Ureter (tissue), 1 donor: ENCODE data around the gene TAS1R1. TPM values are rescaled to one million over a fixed set of nuclear protein-coding genes. Genes with fewer than 3 reads are reported as not detected.
"Not testable (repeated sequence)": the region's sequence is repeated elsewhere in the genome, so short reads cannot be mapped to it uniquely, and the experiment has no call there.

Source experiments
- DNase-seq: peaks from one replicate; pipeline ENCODE4 v3.0.0-alpha.2; 2020; ENCODE audit warnings: low spot score
- total RNA-seq: library from RNA; stranded (reverse); gene quantifications from one replicate; pipeline ENCODE4 v1.2.4, GENCODE V29; 2023
- donor health status: DM: yes; HTN: yes; CAD: no.

TAS1R1 gene
- total RNA-seq, 1 donor from 2014 or later = not detected

DNA sequence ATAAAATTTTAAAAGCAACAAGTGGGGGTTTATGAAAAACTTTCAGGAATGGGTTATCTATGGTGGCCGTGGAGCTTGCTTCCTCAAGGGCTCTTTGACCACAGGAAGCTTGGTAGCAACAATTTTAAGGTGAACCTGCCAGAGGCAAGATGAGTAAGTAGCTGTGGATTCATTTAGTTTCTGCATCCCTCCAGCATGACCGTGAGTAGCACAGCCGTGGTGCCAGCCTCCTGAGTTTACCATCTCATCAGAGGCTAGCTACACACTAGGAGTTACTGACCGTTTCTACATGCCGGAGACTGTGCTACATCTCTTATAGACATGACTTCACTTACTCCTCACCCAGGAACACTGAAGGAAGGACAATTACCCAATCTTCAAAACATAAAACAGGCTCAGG, 33.6 kb upstream of the TAS1R1 start:
- DNase-seq = no peak

DNA sequence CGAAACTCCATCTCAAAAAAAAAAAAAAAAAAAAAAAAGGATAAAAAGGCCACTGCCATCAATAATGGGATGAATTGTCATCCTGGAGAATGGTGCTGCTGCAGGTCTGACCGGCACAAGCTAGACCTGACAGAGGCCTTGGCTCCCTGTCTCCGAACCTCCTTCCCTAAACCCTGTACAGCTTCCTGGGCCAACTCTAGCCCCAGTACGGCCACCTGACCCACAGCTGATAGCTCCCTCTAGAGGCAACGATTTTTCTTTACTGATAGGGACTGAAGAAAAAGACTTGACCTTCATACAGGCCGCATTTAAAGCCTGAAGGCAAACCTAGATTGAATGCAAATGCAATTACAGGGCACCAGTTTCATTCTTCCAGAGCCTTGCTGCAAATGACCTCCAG, 31.5 kb upstream of the TAS1R1 start:
- DNase-seq = no peak

DNA sequence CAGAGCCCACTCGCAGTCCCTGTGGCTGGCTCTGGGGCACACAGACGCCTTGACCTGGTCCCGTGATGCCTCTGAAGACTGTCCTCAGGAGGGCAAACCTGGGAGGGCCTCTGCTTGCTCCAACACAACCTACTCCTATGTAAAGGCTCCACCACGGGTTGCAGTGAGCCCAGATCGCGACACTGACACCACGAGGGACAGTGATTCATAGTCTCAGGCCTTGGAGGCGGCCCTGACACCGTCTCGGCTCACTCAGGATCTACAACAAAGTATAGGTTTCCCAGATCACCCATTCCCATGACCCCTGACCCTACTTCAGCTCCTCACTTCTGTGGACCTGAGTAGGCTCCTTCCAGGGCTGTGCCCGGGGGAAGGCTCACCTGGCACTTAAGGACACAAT, 28.8 kb upstream of the TAS1R1 start:
- DNase-seq = no peak

DNA sequence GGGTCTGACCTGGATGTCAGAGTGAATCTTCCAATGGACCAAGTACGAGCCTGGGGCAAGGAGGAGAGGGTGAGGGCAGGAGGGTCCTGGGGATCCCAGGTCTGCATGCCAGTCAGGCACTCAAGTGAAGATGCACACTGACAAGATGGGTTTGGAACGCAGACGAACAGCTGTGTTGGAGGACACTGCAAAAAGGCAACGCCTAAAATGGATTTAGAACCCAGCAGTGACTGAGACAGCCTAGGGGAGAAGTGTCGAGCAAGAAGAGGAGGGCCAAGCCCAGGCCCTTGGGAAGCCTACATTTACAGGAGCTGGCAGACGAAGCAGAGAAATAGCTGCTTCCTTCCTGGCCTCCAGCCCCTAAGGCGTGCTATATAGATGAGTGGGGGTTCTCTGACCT, 26.6 kb upstream of the TAS1R1 start:
- no peak for DNase-seq

DNA sequence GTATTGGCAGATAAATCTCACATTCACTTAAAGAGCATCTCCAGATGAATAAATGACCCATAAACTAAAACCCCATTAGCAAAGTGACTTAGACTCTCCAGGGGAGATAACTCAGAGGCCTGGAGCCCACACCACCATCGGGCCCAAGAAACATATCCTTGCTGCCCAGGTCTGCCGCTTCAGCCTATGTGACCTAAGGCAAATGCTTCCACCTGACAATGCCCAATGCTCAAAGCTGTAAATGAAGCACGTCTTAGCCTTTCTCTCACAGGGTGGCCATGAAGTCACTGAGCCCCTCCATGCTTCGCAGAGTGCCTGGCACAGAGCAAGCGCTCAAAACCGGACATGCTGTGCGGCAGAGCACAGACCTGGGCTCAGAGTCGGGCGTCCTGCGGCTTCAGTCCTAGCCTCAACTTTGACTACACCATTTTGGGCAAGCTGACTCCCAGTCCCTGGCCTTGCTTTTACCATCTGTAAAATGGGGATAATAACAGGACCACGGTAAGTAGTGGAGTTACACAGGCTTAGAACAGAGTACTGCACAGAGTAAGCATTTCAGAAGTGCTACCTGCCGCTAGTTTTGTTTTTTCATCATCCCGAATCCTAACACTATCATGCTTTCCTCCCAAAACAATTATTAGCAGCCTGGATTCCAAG, 24.5 kb upstream of the TAS1R1 start:
- DNase-seq = no peak

DNA sequence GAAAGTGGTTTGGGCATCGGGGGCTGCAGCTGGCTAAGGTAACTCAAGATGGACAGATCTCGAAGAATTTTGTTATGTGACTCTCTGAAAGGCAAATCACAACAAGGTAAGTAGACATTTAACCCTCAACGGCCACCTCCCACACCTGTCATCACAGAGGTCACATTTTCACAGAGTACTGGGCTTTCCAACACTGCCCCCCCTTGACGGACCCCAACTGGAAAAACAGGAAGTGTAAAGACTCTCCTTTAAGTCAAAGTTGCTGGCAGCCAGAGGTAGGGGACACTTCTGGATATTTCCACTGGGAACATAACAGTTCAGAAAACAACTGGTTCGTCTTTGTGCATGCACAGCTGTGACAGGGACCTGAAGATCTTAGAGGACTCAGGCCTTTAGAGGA, 23.1 kb upstream of the TAS1R1 start:
- DNase-seq = no peak

DNA sequence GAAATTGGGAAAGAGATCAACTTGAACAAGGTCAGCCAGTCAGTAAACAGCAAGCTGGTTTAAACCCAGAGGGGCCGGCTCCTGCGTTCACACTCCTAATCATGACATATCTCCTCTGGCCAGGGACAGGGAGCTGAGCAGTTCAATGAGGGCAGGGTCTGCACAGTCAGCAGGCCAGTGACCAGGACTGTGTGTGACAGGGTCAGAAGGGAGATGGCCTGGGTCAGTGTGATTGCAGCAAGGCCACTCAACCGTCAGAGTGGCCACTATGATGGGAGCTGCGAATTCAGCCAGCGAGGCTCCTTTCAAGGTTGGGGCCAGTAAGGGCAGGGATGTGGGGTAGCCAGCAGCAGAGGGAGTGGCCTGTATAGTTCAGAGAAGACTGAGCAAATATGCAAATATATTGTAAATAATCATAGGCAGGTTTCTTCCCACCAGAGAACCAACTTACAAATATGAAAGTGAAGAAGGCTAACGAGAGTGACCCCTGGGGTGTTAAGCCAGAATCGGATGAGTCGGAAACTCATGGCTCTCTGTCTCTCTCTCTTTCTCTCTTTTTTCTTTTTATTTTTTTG, 20.8 kb upstream of the TAS1R1 start:
- DNase-seq = no peak

DNA sequence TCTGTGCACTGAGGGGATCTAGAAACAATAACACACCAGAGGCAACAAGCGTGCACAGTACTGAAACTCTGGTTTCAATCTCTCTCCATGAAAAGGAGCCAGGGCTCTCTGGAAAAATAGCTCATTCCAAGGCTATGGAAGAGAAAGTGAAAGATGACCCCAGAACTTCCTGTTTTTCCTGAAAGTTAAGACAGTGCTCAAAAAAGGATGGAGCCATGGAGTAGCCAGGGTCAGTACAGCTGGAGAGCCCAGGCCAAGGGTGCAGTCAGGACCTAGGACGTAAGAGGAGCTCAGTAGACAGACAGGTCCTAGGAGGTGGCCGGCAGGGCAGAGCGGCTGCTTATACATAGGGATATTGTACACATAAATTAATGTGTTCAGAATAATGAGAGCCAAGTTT, 19.9 kb upstream of the TAS1R1 start:
- no peak for DNase-seq

DNA sequence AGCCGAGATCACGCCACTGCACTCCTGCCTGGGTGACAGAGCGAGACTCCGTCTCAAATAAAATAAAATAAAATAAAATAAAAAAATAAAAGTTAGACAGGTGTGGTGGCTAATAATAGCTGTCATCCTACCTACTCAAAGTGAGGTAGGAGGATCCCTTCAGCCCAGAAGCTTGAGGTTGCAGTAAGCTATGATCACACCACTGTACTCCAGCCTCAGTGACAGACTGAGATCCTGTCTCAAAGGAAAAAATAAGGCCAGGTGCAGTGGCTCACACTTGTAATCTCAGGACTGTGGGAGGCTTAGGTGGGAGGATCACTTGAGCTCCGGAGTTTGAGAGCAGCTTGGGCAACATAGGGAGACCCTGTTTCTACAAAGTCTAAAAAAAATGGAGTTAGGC, 18.8 kb upstream of the TAS1R1 start:
- DNase-seq = no peak

DNA sequence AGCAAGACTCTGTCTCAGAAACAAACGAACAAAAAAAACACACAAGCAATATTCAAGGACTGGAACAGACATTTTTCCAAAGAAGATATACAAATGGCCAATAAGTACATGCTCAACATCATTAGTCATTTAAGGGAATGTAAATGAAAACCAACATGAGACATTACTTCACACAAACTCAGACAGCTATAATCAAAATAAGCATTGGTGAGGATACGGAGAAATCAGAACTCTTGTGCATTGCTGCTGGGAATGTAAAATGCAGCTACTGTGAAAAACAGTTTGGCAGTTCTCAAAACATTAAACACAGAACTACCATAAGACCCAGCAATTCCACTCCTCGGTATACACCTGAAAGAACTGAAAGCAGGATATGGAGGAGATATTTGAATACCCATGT, 16.2 kb upstream of the TAS1R1 start:
- DNase-seq = no peak

DNA sequence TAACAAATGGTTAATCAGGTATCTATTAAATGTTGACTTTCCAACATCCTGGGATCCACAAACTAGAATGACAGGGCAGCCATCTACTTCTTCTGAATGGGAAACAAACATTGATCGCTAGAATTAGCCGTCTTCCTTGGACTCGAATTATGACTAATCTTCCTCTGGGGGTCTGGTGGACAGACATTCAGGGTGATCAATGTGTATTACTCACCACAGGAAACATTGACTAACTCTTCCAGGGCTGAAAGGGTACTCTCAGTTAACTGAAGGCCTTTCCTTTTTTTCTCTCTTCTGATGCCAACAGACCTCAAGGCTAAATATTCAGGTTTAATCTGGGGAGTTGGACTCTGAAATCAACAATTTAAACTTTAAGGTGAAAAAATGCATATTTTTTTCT, 10.3 kb upstream of the TAS1R1 start:
- DNase-seq = no peak

DNA sequence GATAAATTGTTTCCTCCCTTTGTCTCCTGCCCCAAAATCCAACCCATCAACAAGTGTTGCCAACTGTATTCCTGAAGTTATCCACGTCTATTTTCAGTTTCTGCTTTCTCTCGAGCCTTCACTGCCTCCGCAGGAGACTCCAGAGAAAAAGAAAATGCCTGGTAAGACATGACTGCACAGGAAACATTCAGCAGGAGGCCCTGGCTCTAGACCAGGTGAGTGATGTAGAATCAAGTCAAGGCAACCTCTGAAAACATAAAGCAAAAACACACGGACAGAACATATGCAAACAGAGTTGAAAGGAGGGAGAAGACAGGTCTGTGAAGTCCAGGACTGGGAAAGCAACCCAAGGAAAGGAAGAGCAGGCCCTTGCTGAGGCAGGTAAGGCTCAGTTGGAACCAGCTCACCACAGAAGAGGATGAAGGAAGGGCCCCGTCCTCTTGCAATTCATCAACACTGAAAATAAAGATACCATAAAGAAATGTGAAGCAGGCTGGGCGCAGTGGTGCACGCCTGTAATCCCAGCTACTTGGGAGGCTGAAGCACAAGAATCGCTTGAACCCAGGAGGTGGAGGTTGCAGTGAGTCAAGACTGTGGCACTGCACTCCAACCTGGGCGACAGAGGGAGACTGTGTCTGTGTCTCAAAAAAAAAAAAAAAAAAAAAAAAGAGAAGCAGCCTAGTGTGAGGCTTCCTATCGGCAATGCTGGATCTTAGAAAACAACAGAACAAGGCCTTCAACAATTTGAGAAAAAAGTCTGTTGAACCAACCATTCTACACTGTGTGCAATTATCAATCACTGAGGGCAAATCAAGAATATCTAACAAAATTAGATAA, 9.6 kb upstream of the TAS1R1 start:
- DNase-seq = no peak

DNA sequence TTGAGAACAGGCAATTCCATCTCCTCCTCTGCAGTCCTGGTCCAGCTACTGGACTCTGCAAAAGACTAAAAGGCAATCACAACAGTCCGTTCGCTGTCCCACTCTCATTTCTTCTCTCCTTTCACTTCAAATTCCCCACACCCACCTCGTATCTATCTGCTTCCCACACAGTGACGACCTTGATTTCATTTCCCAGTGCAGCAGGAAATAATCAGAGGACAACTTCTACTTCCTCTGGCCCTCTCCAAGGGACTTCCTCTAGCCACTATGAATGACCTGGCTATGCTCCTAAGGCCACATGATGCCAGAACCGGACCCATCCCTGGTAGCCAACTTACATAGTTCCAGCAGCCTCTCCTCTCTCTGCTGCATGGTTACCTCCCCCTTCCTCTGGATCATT, 8.8 kb upstream of the TAS1R1 start:
- DNase-seq = no peak

DNA sequence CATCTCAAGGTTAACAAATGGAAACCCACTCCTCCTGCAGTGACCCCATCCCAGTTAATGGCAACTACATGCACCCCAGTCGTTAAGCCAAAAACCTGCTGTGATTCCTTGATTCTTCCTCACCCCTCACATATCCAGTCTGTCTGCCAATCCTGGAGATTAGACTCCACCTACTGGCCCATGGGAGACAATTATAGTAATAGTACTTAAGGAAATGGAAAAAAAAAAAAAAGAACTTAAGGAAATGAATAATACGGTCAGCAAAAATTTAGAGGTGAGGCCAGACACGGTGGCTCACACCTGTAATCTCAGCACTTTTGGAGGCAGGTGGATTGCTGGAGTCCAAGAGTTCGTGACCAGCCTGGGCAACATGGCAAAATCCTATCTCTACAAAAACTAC, 7.8 kb upstream of the TAS1R1 start:
- no peak for DNase-seq

DNA sequence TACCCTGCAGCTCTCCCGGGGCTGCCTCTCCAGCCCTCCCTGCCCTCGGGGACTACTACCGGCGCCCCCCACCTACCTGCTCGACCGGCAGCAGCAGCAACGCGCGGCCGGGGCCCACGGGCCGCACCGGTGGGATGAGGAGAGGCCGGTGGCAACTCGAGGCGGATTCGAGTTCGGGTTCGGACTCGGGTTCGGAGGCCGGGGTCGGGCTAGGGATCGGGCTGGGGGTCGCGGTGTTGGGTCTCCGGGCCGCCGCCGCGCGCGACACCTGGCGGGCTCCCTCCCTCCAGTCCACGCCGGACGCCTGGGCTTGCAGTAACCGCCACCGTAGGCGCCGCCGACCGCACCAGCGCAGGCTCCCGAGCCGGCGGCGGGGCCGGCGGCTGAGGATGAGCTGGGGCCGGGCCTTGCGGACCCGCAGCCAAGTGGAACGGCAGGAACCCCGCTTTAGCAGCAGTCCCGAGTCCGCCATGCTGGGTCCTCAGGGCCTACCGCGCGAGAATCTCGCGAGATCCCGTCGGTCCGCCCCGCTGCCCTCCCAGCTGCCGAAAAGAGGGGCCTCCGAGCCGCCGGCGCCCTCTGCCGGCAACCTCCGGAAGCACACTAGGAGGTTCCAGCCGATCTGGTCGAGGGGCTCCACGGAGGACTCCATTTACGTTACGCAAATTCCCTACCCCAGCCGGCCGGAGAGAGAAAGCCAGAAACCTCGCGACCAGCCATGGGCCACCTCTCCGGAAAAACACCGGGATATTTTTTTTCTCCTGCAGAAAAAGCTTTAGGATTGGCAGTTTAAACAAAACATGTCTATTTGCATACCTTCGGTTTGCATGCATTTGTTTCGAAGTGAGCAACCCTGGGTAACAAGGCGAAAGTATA, 838 bp upstream of the TAS1R1 start, which contains the start of gene NOL9:
Gene NOL9, minus strand, starts transcription at position 483 of the 876 bp plus-strand sequence. Its CDS starts 11 bp downstream, at position 472.
- DNase-seq = peak; percentile 95

DNA sequence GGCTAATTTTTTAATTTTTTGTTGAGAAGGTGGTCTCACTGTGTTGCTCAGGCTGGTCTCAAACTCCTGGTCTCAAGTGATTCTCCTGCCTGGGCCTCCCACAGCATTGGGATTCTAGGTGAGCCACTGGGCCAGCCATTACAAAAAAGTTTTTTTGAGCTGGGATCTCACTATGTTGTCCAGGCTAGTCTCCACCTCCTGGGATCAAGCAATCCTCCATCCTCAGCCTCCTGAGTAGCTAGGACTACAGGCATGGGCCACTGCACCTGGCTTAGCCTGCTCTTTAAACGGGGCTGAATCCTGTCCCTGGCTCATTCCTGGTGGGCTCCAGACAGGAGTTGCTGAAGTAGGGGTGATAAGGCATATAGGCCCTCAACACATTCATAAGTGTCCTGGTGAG, 2.5 kb downstream of the TAS1R1 start:
- DNase-seq = no peak

DNA sequence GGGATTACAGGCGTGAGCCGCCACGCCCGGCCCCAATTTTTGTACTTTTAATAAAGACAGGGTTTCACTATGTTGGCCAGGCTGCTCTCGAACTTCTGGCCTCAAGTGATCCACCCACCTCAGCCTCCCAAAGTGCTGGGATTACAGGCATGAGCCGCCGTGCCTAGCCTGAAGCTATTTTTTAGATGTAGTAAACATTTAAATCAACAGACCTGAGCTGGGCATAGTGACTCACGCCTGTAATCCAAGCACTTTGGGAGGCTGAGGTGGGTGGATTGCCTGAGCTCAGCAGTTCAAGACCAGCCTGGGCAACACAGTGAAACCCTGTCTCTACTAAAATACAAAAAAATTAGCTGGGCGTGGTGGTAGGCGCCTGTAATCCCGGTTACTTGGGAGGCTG, 4.1 kb downstream of the TAS1R1 start:
- DNase-seq = not testable (repeated sequence)

DNA sequence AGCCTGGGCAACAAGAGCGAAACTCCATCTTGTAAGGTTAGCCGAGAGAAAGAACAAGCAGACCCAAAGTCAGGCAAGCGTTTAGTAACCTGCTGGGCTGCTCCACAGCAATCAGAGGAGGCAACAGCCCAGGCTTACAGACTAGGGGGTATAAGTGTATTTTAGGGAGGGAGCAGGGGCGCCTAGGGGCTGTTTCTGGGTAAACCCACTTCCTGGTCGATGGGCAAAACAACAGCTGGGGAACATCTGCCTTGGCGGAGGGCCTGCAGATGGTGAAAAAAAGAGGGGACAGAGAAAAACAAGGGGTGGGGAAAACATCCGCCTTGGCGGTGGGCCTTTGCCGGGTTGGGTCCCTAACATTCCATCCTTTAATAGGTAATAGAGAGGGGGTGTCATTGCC, 5.2 kb downstream of the TAS1R1 start:
- no peak for DNase-seq

DNA sequence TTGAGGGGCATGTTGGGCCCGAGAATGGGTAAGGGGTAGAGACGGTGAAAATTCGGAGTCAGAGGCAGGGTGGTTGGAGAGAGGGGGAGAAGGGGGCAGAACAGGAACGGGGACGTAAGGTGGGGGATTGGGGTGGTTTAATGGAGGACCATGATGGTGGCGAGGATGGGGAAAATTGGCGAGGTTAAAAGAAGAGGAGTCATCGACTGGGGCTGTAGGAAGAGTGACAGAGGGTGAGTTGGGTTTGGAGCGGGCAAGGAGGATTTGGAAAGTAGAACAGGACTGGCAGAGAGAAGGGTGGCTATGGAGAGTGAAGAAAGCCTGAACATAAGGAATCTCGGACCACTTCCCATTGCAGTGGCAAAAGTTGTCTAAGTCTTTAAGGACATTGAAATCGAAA, 13.9 kb downstream of the TAS1R1 start:
- DNase-seq = no peak

DNA sequence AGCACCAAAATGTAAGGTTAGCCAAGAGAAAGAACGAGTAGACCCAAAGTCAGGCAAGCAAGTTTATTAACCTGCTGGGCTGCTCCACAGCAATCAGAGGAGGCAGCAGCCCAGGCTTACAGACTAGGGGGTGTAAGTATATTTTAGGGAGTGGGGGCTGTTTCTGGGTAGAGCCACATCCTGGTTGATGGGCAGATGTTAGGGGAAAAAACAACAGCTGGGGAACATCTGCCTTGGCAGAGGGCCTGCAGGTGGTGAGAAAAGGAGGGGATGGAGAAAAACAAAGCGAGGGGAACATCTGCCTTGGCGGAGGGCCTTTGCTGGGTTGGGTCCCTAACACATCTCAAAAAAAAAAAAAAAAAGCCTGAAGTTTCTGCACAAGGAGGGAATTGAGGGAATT, 15.0 kb downstream of the TAS1R1 start:
- DNase-seq = no peak

DNA sequence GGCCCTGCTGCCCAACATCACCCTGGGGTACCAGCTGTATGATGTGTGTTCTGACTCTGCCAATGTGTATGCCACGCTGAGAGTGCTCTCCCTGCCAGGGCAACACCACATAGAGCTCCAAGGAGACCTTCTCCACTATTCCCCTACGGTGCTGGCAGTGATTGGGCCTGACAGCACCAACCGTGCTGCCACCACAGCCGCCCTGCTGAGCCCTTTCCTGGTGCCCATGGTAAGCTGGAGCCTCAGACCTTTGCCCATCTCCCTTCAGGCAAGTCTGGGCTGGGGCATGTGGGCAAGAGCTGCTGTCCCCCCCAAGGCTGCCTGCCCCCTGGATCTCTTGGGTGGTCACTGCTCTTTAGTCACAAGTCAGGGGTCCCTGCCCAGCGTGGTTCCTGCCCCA, 15.9 kb downstream of the TAS1R1 start:
- DNase-seq = no peak
